Neural progenitor cell (in vitro differentiated cells): ENCODE data around the gene CST3. TPM values are rescaled to one million over a fixed set of nuclear protein-coding genes. Genes with fewer than 3 reads are reported as not detected.

Source experiments
- DNase-seq: peaks from one replicate; pipeline ENCODE4 v3.0.0-alpha.2; 2016; ENCODE audit warnings: low spot score
- H2AFZ ChIP-seq: fragments of 200-600 bp; sonication (generic); replicated peaks from 2 replicates; pipeline ENCODE4 v1.6.1; 2016; ENCODE audit warnings: antibody characterized with exemption
- H3F3A ChIP-seq: fragments of 200-600 bp; sonication (generic); 2 replicates; pipeline ENCODE4 v1.6.1; 2016; ENCODE audit warnings: antibody characterized with exemption, low read depth
- H3K27ac ChIP-seq: fragments of 200-600 bp; sonication (generic); 2 replicates; pipeline ENCODE4 v1.5.1; 2016; ENCODE audit warnings: mild to moderate bottlenecking
- H3K27me3 ChIP-seq: fragments of 200-600 bp; sonication (generic); 2 replicates; pipeline ENCODE4 v1.6.1; 2016; ENCODE audit warnings: mild to moderate bottlenecking, moderate library complexity
- H3K36me3 ChIP-seq: fragments of 200-600 bp; sonication (generic); 2 replicates; pipeline ENCODE4 v1.5.1; 2016
- H3K4me1 ChIP-seq: fragments of 200-600 bp; sonication (generic); 2 replicates; pipeline ENCODE4 v1.6.1; 2016; ENCODE audit warnings: mixed run types
- H3K4me2 ChIP-seq: fragments of 200-600 bp; sonication (generic); 2 replicates; pipeline ENCODE4 v1.6.1; 2016
- H3K4me3 ChIP-seq: fragments of 200-600 bp; sonication (generic); 2 replicates; pipeline ENCODE4 v1.5.1; 2016
- H3K79me2 ChIP-seq: fragments of 200-600 bp; sonication (generic); 2 replicates; pipeline ENCODE4 v1.6.1; 2016; ENCODE audit warnings: low read depth
- H3K9ac ChIP-seq: fragments of 200-600 bp; sonication (generic); 2 replicates; pipeline ENCODE4 v1.6.1; 2016
- H3K9me3 ChIP-seq: fragments of 200-600 bp; sonication (generic); 2 replicates; pipeline ENCODE4 v1.5.1; 2016; ENCODE audit warnings: low read depth
- H4K20me1 ChIP-seq: fragments of 200-600 bp; sonication (generic); 2 replicates; pipeline ENCODE4 v1.6.1; 2016; ENCODE audit warnings: low read depth
- H3K27ac Mint-ChIP-seq: 3 replicates; pipeline ENCODE4 v1.8.0; 2021; ENCODE audit warnings: mixed read lengths
- H3K27me3 Mint-ChIP-seq: 2 replicates; pipeline ENCODE4 v1.8.0; 2022; ENCODE audit warnings: low read depth, mild to moderate bottlenecking, inconsistent platforms, moderate library complexity, mixed read lengths; ENCODE audit not compliant: insufficient read depth
- H3K36me3 Mint-ChIP-seq: 3 replicates; pipeline ENCODE4 v1.8.0; 2021; ENCODE audit warnings: mixed read lengths
- H3K4me1 Mint-ChIP-seq: 3 replicates; pipeline ENCODE4 v1.8.0; 2021; ENCODE audit warnings: mixed read lengths
- H3K4me3 Mint-ChIP-seq: 3 replicates; pipeline ENCODE4 v1.8.0; 2021; ENCODE audit warnings: mild to moderate bottlenecking, moderate library complexity, mixed read lengths
- H3K9me3 Mint-ChIP-seq: 3 replicates; pipeline ENCODE4 v1.8.0; 2020; ENCODE audit warnings: mixed read lengths
- CTCF ChIP-seq: fragments of 200-600 bp; sonication (generic); IDR thresholded peaks from 2 replicates; pipeline ENCODE4 v1.5.1; 2017; ENCODE audit warnings: antibody characterized with exemption, mild to moderate bottlenecking
- EZH2 ChIP-seq: fragments of 200-600 bp; sonication (generic); IDR thresholded peaks from 2 replicates; pipeline ENCODE4 v1.6.1; 2017; ENCODE audit warnings: antibody characterized with exemption, mild to moderate bottlenecking, moderate library complexity
- EZH2phosphoT487 ChIP-seq: fragments of 200-600 bp; sonication (generic); IDR thresholded peaks from 2 replicates; pipeline ENCODE4 v1.6.1; 2017; ENCODE audit warnings: antibody characterized with exemption
- total RNA-seq: library from RNA; depleted of rRNA; stranded (reverse); fragments of >200 nt; gene quantifications from 2 replicates; pipeline ENCODE4 v1.2.3, GENCODE V29; 2015; ENCODE audit warnings: low replicate concordance

The CST3 gene
- total RNA-seq, 1 donor from 2014 or later: 20.8 TPM

- no peaks in the 10 kb centered on the region for H3K79me2 ChIP-seq
- Mint-ChIP-seq H3K36me3 (no peaks in the 10 kb centered on the region), H3K4me1 (no peaks in the 10 kb centered on the region), H3K27ac (no peak overlapping the region), H3K4me3 (no peak overlapping the region), H3K9me3 (no peaks in the 10 kb centered on the region), H3K27me3 (peaks cover 2% of the 10 kb centered on the region)
- no peak overlapping the region for H2AFZ ChIP-seq
- no peak overlapping the region for H3K4me2 ChIP-seq
- H3K27me3 ChIP-seq: no peaks in the 10 kb centered on the region
- no peak overlapping the region for H3K4me3 ChIP-seq
- H3K36me3 ChIP-seq: no peaks in the 10 kb centered on the region
- no peaks in the 10 kb centered on the region for H3K9me3 ChIP-seq
- H4K20me1 ChIP-seq: no peaks in the 10 kb centered on the region
- no peaks in the 10 kb centered on the region for H3F3A ChIP-seq
- DNase-seq: no peak
- H3K27ac ChIP-seq: no peak overlapping the region
- H3K9ac ChIP-seq: no peak overlapping the region
- peaks cover 4% of the 10 kb centered on the region for H3K4me1 ChIP-seq
- TF ChIP-seq CTCF: no peak
- TF ChIP-seq EZH2: no peak
- TF ChIP-seq EZH2phosphoT487: no peak
Observed at GRCh38 chr20:23598481-23598880, 39.3 kb downstream of the CST3 start.

DNA sequence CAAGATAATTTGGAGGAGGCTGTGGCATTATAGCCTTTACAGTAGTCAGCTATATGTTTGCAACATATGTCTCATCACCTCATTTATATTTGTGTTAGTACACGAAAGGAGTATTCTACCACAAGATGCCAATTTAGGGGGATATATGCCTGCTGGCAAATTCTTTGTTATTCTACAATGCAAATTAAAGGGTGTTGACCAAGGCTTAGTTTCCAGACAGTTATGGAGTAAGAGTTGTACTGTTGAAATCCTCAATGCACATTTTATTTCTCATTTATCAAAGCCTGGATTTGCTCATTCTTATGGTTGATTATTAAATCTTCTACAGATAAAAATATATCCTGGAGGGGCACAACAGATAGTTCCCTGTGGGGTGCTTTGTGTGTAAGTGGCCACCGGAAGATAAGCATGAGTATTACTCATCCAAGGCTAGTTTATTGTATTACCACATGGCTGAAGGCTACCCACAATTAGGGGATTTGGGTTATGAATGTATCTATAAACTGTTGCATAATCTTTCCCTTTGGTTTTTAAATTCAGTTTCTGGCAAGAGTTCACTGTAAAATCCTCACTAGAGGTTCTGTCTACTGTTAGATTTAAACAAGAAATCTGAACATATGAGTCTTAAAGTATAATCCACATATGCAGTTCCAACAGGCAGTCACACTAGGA is 41.0 kb downstream of the CST3 start:
- DNase-seq: no peak
- Histone ChIP-seq H3F3A (no peaks in the 10 kb centered on the region), H3K27me3 (no peaks in the 10 kb centered on the region), H3K9me3 (no peaks in the 10 kb centered on the region), H3K36me3 (no peaks in the 10 kb centered on the region), H3K27ac (no peak overlapping the region), H4K20me1 (no peaks in the 10 kb centered on the region), H2AFZ (no peak overlapping the region), H3K9ac (no peak overlapping the region), H3K4me2 (no peak overlapping the region), H3K4me1 (peaks cover 4% of the 10 kb centered on the region), H3K4me3 (no peak overlapping the region), H3K79me2 (no peaks in the 10 kb centered on the region)
- no peak overlapping the region for H3K4me3 Mint-ChIP-seq
- H3K9me3 Mint-ChIP-seq: no peaks in the 10 kb centered on the region
- no peaks in the 10 kb centered on the region for H3K27me3 Mint-ChIP-seq
- no peak overlapping the region for H3K27ac Mint-ChIP-seq
- no peaks in the 10 kb centered on the region for H3K36me3 Mint-ChIP-seq
- no peaks in the 10 kb centered on the region for H3K4me1 Mint-ChIP-seq
- no peak for TF ChIP-seq EZH2
- TF ChIP-seq EZH2phosphoT487: no peak
- no peak for TF ChIP-seq CTCF

- Mint-ChIP-seq H3K4me3 (no peak overlapping the region), H3K4me1 (no peaks in the 10 kb centered on the region), H3K36me3 (no peaks in the 10 kb centered on the region)
Observed at GRCh38 chr20:23595941-23596340, 41.8 kb downstream of the CST3 start.

More at GRCh38 chr20:23595941-23596340, 41.8 kb downstream of the CST3 start:
- no peaks in the 10 kb centered on the region for H3K27me3 ChIP-seq
- H3K9me3 ChIP-seq: no peaks in the 10 kb centered on the region
- Mint-ChIP-seq H3K27ac (no peak overlapping the region), H3K27me3 (no peaks in the 10 kb centered on the region), H3K9me3 (no peaks in the 10 kb centered on the region)
- no peak for DNase-seq
- H4K20me1 ChIP-seq: no peaks in the 10 kb centered on the region
- H3K79me2 ChIP-seq: no peaks in the 10 kb centered on the region
- H3F3A ChIP-seq: no peaks in the 10 kb centered on the region
- H3K9ac ChIP-seq: no peak overlapping the region
- no peak overlapping the region for H3K4me3 ChIP-seq
- no peaks in the 10 kb centered on the region for H3K36me3 ChIP-seq
- no peak overlapping the region for H2AFZ ChIP-seq
- TF ChIP-seq CTCF (no peak), EZH2phosphoT487 (no peak), EZH2 (no peak)
- H3K4me1 ChIP-seq: peaks cover 4% of the 10 kb centered on the region
- H3K4me2 ChIP-seq: no peak overlapping the region
- H3K27ac ChIP-seq: no peak overlapping the region
